GM19351 (cell line): ENCODE results near the gene GGTLC2.
"Not testable (repeated sequence)": the region's sequence is repeated elsewhere in the genome, so short reads cannot be mapped to it uniquely, and the experiment has no call there.

ENCODE experiments used
- ATAC-seq: cut with Tn5 transposase; IDR thresholded peaks from one replicate; pipeline ENCODE4 v1.9.1; 2021; ENCODE audit warnings: mild to moderate bottlenecking, moderate library complexity; ENCODE audit not compliant: unreplicated experiment

Gene GGTLC2

DNA sequence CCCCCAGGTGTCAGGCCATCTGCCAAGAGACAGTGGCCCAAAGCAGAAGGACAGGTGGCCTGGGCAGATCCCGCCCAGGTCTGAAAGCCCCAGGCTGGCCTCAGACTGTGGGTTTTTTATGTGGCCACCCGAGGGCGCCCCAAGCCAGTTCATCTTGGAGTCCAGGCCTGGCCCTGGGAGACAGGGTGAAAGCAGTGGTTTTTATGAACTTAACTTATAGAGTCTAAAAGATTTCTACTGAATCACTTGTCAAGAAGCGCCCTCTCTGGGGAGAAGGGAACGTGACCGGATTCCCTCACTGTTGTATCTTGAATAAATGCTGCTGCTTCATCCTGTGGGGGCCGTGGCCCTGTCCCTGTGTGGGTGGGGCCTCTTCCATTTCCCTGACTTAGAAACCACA lies 8.2 kb upstream of the GGTLC2 start:
- ATAC-seq = not testable (repeated sequence)

DNA sequence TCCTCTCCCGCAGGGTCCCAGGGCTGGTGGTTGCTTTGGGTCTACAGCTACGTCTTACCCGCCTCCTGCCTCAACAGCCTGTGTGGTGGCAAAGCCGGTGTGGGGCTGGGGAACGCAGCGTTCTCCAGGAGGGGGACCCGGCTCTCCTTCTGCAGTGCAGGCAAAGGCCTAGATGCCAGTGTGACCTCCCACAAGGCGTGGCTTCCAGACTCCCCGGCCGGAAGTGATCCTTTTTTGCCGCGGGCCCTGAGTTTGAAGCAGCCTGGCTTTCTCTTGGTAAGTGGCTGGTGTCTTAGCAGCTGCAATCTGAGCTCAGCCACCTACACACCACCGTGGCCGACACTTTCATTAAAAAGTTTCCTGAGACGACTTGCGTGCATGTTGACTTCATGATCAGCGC lies 6.1 kb upstream of the GGTLC2 start:
- ATAC-seq = not testable (repeated sequence)

DNA sequence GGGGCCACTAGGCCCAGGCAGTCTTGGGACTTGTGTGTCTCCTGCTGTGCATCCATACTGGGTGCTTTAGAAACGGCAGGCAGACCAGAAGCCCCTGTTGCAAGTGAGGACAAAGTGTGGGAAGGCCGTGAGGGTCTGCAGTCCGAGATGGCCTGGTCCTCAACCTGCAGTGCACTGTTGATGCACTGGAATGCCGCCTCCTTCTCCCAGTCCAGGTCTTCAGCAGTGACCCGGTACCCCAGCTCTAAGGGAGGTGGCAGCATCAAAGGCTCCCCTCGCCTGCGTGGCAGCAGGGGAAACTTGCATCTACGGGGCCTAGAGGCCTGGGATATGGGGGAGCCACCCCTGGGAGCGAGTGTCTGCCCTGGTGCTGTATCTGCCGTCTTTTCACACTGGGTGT lies 2.2 kb upstream of the GGTLC2 start:
- not testable (repeated sequence) for ATAC-seq

DNA sequence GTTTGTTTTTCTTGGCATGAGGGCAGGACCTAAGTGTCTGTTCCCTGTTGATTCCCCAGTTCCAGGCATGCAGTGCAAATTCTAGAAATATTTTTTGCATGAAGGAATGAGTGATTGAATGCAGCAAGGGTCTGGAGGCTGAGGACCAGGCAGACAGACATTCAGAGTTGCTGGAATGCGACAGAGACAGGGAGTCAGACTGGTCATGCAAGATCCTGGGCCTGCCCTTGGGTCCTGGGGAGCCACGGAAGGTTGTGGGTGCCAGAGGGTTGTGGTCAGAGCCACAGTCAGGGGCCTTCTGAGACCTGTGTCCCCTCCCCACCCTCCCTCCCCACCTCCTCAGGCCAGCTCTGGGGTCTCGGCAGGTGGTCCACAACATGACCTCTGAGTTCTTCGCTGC lies 1.6 kb downstream of the GGTLC2 start:
- not testable (repeated sequence) for ATAC-seq

DNA sequence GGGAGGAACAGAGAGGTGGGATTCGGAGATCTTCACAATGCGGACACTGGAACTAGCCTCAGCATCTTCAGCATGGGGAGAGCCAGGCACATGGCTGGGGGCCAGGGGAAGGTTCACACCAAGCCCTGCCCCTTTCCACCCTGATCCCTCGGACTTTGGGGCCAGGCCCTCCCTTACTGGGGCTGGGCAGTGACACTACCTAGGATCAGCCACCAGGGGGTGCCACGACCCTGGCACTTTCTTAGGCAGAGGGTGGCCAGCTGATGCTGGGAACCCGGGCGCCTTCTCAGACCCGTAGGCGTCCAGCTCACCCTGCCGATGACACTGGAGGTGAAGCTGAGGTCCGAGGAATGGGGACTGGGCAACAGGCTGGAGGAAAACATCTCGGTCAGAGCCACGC lies 3.5 kb downstream of the GGTLC2 start:
- not testable (repeated sequence) for ATAC-seq

DNA sequence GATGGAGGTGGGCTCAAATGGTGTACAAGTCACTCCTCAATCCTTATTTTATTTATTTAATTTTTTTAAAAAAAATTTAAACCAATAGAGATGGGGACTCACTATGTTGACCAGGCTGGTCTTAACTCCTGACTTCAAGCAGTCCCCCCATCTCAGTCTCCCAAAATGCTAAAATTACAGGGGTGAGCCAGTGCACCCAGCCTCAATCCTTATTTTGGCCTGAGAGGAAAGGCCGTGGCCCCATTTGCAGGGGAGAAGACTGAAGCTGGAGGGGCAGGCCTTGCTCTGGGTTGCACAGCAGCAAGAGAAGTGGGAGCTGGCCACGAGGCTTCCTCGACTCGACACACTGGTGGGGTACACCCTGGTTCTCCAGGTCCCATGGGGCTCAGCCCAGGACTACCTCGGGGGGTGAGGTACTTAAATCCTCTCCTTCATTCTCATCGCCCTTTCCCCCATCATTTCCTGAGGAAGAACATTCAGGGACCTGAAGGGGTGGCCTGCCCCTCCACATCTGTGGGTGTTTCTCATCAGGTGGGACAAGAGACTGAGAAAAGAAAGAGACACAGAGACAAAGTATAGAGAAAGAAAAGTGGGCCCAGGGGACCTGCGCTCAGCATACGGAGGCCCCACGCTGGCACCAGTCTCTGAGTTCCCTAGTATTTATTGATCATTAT lies 4.6 kb downstream of the GGTLC2 start:
- not testable (repeated sequence) for ATAC-seq

DNA sequence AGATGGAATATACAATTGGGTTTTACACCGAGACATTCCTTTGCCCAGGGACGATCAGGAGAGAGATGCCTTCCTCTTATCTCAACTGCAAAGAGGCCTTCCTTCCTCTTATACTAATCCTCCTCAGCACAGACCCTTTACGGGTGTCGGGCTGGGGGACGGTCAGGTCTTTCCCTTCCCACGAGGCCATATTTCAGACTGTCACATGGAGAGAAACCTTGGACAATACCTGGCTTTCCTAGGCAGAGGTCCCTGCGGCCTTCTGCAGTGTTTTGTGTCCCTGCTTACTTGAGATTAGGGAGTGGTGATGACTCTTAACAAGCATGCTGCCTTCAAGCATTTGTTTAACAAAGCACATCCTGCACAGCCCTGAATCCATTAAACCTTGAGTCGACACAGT lies 5.3 kb downstream of the GGTLC2 start:
- not testable (repeated sequence) for ATAC-seq

DNA sequence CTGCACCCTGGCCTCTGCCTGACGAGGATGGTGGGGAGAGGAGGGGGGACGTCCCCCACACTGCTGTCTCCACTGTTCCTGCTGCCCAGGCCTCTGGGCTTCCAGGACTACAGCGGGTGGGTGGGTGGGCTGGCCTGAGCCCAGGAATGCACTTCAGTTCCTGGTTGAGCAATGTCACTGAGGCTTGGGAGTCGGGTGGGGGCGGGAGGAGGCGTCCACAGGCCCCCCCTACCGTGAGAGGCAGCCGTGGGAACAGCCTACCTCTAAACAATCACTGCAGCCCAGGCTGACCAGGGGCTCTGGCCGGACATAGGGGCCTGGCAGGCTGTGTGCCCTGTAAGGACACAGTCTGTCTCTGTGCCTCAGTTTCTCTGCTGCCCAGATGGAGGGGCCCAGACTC lies 6.0 kb downstream of the GGTLC2 start:
- ATAC-seq = not testable (repeated sequence)

DNA sequence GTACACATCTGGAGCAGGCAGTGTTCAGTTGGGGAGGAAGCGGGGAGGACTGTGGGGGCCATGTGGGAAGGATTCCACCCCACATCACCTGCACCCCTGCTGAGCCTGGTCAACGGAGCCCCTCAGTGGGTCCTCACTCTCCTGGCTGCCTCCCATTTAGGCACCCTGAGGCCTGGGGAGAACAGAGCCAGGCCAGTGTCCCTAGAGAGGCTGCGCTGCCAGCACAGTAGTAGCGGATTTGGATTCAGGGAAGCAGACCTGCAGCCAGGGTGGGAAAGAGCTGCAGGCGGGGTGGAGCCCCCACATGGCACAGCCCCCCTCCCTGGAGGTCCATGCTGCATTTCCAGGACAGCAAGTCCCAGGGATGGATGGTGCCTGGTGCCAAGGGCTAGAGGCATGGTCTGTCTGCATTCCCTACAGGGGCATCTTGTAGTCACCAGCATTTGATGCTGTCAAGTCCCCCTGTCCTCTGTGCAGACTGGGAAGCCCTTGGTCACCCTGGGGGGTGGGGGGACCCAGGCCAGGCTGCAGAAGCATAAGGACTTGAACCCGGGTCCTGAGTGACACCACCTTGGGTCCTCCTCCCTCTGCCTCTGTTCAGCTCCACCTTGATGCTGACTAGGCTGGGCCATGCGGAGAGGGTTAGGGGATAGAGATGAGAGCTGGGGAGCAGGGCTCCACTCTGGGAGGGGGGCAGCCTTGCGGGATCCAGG lies 6.5 kb downstream of the GGTLC2 start:
- not testable (repeated sequence) for ATAC-seq

DNA sequence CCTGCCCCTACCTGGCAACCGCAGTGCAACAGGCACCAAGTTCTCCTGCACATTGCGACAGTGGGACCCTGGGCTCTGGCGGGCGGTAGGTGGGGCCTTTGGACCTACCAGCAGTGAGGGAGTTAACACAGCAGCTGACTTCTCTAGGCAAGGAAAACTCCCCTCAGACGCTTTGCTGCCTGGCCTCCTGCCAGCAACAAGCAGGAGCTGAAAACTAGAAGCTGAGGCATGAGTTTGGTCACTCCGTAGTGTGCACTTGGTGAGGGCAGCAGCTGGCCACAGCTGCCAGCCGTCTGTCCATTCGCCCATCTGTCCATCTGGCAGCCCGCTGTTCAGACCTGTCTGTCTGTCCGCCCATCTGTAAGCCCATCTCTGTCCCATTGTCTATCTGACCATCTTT lies 7.2 kb downstream of the GGTLC2 start:
- not testable (repeated sequence) for ATAC-seq

DNA sequence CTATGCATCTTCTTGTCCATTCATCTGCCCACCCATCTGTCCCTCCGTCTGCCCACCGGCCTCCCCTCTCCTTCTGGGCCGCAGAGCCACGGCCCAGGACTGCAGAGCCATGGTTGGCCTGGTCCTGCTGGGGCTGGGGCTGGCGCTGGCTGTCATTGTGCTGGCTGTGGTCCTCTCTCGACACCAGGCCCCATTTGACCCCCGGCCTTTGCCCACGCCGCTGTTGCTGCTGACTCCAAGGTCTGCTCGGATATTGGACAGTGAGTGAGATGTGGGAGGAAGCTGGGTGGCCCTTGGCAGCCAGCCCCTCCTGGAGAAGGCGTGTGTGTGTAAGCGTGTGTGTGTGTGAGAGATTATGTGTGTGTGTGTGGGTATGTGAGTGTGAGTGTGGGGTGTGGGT lies 7.7 kb downstream of the GGTLC2 start:
- not testable (repeated sequence) for ATAC-seq

DNA sequence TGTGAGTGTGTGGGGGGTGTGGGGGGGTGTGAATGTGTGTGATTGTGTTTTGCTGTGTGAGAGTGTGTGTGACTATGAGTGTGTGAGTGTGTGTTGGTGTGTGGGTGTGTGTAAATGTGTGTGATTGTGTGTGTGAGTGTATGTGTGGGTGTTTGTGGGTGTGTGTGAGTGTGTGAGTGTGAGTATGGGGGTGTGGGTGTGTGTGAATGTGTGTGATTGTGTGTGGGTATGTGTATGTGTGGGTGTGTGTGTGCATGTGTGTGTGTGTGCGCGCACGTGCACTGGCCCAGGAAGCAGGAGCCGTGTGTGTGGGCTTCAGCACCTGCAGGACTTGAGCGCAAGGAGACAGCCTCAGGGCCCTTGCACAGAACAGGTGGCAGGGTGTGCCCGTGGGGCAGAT lies 8.2 kb downstream of the GGTLC2 start:
- not testable (repeated sequence) for ATAC-seq

DNA sequence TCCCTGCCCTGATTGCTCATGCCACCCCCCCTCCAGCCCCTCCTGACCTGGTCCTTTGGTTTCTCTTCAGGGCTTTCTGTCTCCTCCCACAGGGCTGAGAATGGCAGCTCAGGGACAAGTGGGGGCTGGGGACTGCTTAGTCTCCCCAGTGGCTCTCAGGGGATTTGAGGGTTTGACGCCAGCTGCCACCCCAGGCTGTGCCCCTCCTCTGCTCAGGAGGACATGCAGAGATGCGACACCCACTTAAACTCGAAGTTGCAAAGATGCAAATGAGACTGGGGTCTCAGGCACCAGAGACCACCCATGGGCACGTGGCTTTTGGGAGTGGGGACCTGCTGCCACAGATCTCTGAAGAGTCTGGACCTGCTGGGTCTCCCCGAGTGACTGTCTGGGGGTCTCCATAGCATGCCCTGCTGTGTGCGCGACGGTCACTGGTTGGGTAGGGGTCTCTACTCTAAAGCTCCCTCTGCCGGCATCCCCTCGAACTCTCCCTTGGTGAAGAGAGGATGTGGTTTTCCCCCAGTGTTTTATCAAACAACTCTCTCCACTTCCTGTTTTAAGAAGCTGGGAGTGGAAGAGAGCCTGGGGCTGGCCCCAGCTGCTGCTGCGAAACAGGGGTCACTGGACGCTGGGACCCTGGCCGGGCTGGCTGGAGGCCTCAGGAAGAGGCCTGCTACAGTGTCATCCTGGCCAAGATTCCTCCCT lies 9.4 kb downstream of the GGTLC2 start:
- not testable (repeated sequence) for ATAC-seq

DNA sequence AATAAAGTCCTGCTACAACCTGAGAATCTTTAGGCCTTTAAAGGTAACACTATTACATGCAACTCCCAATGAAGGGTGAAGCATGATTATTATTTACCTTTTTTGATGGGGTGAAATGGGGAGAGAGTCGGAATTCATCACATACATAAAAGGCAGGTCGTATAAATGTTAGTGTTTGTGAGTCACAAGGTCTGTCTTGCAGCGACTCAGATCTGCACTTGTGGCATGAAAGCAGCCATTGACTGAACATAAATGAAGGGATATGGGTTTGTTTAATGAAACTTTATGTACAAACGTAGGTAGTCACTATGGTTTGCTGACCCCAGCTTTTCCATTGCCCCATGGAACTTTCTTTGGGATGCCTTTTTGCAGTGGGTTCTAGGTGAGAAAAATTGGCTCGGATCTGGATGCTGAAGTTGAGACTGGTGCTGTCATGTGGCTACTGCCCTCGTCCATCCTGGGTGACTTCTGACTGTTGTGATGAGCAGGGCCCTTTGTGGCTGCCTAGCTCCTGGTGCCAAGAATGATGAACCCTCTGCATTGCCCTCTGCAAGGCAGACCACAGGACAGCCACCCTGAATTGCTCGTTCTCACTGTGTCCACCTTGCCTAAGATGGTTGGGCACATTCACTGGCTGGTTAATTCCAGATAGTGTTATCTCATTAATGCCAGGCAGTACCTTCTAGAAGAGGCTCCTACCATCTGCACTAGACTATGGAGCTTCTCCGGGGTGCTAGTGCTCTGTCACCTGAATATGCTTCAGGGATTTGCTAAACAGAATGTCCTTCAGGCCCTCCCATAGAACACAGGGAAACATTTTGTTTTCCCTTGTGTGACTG lies 11.3 kb downstream of the GGTLC2 start:
- ATAC-seq = no peak

DNA sequence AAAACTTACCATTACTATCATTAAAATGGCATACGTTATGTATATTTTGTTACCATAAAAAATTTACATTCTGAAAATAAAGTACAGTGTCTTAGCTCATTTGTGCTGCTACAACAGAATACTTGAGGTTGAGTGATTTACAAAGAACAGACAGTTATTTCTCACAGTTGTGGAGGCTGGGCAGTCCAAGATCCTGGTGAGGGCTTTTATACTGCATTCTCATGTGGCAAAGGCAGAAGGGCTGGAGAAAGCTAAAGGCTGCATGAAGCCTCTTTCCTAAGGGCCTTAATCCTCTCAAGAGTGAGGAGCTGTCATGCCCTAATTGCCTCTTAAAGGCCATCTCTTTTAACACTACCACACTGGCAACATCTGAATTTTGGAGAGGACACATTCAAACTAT lies 13.3 kb downstream of the GGTLC2 start:
- ATAC-seq = no peak

DNA sequence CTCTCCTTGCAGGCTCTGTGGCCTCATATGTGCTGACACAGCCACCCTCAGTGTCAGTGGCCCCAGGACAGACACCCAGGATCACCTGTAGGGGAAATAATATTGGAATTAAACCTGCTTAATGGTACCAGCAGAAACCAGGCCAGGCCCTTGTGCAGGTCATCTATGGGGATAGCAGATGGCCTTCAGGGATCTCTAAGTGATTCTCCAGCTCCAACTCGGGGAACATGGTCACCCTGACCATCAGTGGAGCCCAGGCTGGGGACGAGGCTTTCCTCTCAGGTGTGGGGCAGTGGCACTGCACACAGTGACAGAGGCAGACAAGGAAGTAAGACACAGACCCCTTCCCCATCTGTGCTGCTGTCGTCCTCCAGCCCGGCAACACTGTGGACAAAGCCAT lies 16.9 kb downstream of the GGTLC2 start:
- ATAC-seq = no peak

DNA sequence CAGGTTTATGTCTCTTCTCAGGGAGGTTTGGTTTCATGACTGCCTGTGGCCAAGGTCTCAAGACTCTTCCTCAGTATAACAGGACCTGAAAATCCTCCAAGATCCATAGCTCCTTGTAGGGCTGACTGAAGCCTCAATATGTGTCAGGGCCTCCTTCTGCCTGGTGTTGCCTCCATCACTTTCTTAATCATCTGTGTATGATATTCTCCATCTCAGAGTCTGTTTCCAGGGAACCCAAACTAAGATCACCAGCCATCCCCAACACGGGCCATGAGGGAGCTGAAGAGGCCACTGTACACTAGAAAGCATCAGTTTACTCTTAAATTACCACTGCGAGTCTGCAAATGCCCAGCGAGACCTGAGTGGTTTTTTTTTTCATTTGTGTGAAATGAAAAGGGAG lies 17.7 kb downstream of the GGTLC2 start:
- ATAC-seq = no peak

DNA sequence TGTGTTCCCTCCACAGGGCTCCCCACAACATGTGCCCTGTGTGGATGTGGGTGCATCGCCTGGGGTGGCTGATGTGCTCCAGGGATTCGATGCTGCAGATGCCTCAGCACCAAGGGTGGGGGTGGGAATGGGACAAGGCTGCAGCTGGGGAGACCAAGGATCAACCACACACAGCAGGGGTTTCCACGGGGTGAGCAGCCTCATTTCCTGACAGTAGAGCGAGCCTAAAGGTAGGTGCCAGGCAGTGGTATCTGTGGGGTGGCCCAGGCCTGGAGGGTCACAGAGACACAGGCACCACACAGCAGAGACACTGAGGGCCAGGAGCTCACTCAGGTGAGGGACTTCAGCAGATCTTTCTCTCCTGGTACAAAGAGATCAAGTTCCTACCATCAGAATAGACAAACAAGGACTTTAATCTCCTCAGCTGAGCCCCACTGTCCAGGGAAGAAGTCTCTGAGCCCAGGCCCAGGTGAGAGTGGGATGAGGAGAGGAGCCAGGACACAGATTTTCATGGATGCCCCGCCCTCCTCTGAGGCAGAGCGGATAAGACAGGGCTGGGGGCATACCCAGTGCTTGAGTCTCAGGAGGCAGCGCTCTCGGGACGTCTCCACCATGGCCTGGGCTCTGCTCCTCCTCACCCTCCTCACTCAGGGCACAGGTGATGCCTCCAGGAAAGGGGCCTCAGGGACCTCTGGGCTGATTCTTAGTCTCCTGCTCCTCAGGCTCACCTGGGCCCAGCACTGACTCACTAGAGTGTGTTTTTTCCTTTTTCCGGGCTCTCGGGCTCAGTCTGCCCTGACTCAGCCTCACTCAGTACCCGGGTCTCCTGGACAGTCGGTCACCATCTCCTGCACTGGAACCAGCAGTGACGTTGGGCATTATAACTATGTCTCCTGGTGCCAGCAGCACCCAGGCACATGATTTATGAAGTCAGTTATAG lies 19.7 kb downstream of the GGTLC2 start:
- ATAC-seq = no peak

DNA sequence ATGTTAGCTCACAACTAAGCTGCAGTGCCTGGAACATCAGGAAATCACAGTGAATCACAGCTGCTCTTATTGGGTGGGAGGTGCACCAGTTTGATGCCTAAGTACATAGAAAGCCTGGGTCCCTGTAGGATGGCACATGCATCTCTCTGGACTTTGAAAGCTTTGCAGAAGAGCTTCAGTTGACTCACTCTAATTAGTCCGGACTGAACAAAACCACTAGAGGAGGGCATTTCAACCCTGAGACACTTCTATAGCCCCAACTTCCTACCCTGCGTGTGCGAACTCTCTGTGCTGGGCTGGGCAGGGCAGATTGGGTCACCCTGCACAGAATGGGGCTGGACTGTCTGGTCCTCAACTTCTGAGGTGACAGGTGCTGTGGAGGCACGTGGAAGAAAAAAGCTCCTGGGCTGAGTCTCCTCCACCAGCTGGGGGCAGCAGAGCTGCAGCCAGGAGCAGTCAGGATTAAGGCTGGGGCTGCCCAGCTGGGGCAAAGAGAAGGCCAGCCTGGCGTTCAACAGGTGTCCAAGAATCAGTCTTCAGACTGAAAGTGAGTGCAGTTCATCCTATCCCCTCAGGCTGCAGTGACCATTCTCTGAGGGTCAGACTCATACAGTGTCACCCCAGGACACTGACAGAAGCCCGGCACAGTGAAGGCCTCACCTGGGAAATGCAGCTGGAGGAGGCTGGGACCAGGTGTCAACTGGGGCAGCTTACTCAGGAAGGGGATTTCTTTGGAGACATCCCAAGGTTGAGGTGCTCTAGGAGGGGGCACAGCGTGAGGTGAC lies 22.1 kb downstream of the GGTLC2 start:
- ATAC-seq = no peak
